Fibroblast of mammary gland (primary cell): ENCODE results near the gene NDEL1.

Experiments
- DNase-seq: peaks from one replicate; pipeline ENCODE4 v3.0.0-alpha.2; 2010; ENCODE audit warnings: low read depth
- H3K4me3 ChIP-seq: 2 replicates; pipeline ENCODE4 v1.5.1; 2011; ENCODE audit warnings: low read depth, mild to moderate bottlenecking, low read length, moderate library complexity; ENCODE audit not compliant: control insufficient read depth
- TF ChIP-seq, protein P1 (sequence below): conservative IDR thresholded peaks from 2 replicates; pipeline ENCODE4 v1.5.1; 2011; ENCODE audit warnings: low read depth, low read length, inconsistent platforms; ENCODE audit not compliant: control insufficient read depth, insufficient read depth

The NDEL1 gene

DNA sequence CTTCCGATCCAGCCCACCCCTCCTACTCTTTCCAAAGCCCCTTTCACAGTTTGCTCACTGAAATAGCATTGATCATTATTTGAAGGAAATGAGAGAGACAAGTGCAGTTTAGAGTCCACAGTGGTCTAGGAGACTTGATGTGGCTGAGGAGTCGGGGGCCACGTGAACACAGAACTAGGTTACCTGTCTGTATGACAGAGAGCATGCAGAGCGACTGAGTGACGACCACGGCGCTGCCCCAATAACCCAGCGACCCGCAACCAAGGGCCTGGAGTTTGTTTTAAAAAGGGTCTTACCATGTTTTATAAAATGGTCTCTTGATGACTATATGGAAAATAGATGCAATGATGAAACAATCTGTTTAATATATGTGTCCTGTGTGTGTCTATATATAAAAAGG, 39.5 kb downstream of the NDEL1 start:
- no peak overlapping the region for H3K4me3 ChIP-seq
- DNase-seq = no peak
- TF ChIP-seq, protein P1, sequence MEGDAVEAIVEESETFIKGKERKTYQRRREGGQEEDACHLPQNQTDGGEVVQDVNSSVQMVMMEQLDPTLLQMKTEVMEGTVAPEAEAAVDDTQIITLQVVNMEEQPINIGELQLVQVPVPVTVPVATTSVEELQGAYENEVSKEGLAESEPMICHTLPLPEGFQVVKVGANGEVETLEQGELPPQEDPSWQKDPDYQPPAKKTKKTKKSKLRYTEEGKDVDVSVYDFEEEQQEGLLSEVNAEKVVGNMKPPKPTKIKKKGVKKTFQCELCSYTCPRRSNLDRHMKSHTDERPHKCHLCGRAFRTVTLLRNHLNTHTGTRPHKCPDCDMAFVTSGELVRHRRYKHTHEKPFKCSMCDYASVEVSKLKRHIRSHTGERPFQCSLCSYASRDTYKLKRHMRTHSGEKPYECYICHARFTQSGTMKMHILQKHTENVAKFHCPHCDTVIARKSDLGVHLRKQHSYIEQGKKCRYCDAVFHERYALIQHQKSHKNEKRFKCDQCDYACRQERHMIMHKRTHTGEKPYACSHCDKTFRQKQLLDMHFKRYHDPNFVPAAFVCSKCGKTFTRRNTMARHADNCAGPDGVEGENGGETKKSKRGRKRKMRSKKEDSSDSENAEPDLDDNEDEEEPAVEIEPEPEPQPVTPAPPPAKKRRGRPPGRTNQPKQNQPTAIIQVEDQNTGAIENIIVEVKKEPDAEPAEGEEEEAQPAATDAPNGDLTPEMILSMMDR = no peak

DNA sequence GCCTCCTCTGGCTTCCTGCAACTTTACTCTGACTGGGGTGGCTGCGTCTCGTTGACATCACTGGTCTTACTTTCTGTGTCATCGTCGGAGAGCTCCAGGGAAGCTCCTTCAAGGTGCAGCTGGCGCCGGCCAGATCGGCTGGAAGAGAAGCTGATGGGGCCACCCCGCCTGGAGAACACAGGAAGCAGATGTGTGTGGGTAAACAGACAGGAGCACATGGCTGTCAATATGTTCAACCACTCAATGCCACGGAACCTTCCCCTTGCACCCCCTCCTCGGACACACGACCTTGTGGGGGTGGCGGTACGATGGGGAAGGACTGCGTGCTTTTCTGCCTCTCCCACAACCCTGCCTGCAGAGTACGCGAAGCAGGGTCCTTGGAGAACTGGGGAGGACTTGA, 40.1 kb downstream of the NDEL1 start:
- DNase-seq = no peak
- TF ChIP-seq, protein P1 = no peak
- H3K4me3 ChIP-seq = no peak overlapping the region

DNA sequence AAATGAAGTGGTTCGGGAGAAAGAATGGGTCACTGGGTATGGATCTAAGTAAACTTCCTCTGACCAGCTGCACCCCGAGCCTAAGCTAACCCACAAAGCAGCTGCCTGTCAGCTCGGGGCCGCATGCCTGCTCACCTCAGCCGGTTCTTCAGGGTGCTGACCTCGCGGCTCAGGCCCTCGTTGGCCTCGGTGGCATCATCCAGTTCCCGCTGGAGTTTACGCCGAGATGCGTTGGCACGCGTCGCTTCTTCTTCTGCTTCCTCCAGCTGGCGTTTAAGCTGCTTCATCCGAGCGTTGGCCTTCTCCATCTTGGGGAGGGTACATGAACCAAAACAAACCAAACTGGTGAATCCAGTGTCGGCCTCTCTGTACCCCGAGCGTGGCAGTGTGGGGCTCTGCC, 41.1 kb downstream of the NDEL1 start:
- TF ChIP-seq, protein P1 = no peak
- no peak overlapping the region for H3K4me3 ChIP-seq
- no peak for DNase-seq

DNA sequence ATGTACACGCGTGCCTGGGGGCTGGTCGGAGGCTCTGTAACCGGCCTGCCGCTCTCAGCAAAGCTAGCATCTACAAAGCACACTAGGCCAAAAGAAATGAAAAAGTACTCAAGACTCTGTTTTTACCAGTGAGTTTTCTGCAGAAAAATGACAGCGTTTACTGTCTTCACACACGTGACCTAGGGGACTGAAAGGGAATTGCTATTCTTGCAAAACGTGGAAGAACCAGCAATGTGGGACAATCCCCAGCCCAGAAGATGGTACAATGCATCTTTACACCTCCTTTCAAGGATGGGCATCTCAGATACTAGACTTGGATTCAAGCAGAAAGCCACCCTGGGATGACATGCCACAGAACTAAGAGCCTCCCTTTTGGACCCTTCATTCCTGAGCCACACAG, 41.5 kb downstream of the NDEL1 start:
- no peak for DNase-seq
- TF ChIP-seq, protein P1 = no peak
- H3K4me3 ChIP-seq = no peak overlapping the region

DNA sequence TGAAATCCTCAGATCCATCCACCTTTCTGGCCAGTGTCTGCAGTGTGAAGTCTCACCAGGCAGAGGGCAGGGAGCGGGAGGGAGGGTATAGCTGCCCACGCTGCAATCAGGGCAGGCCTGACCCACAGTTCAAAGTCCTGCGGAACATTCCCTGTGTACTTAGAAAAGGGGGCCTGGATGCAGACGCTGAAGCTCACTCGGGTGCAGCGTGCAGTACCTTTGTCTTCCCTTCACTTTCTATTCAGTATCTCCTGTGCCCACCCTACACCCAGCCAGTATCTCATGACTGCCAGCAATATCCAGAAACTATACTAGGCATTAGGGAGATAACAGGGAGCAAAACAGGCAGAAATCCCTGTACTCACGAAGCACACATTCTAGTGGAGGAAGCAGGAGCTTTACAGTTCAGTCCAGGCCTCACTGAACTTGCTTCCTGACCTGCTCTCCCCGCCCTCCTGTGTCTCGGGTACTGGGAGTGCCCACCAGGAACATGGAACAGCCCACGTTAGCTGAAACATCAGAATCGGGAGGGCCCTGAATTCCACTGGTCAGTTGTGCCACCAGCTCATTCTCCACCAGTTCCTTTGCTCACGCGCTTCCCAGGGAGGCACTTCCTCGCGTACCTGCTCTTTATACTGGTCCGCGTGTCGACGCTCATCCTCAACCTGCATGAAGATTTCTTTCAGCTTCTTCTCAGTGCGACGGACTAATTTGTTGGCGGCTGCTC, 42.2 kb downstream of the NDEL1 start:
- H3K4me3 ChIP-seq = no peak overlapping the region
- TF ChIP-seq, protein P1 = no peak
- DNase-seq = no peak

DNA sequence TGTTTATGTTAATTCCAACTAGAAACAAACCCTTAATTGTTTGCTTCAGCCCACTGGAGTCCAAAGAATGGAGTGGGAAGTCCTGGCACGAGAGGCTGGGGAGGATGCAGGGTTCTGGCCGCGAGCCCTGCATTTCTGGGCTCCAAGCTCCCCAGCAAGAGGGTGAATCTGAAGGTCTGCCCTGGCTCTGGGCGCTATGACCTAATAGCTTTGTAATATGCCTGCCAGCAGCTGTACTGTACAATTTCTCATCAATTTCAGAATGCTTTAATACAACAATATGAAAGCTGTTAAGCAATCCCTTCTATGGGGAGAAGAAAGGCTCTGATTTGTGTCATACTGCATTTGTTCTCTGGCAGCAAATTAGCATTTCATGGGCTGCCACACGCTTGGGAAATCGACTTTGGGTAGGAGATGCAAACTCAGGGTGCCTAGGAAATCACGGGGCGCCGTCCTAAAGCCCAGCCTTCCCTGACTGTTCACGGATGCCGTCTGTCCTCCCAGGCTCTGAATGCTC, 43.8 kb downstream of the NDEL1 start:
- peak; percentile 89 for DNase-seq
- TF ChIP-seq, protein P1 = no peak
- H3K4me3 ChIP-seq = no peak overlapping the region
